Stimulated activated CD8-positive, alpha-beta memory T cell treated with anti-CD3 and anti-CD28 coated beads, Interleukin-7, amount 100 ng/mL, for 4 hours (primary cell): Measurements from ENCODE around the gene MUC22.
"Not testable (repeated sequence)": the region's sequence is repeated elsewhere in the genome, so short reads cannot be mapped to it uniquely, and the experiment has no call there.

Source experiments
- DNase-seq, 2 donors: peaks; one replicate each; pipeline ENCODE4 v3.0.0-alpha.2; 2020; ENCODE audit warnings: low read depth in 2 of 2

The MUC22 gene

GRCh38 chr6:30998785-30999184, 11.5 kb upstream of the MUC22 start:
- no peak for DNase-seq

- DNase-seq: not testable (repeated sequence)
Observed at GRCh38 chr6:31000067-31000860, 10.0 kb upstream of the MUC22 start.

- DNase-seq: no peak
Observed at GRCh38 chr6:31001281-31001888, 8.9 kb upstream of the MUC22 start.

- no peak for DNase-seq
Observed at GRCh38 chr6:31002471-31002870, 7.8 kb upstream of the MUC22 start.

- DNase-seq: no peak
Observed at GRCh38 chr6:31004794-31005193, 5.5 kb upstream of the MUC22 start.

GRCh38 chr6:31005249-31006020, 4.8 kb upstream of the MUC22 start:
- DNase-seq: no peak

- no peak for DNase-seq
Observed at GRCh38 chr6:31007694-31008093, 2.6 kb upstream of the MUC22 start.

- no peak for DNase-seq
Observed at GRCh38 chr6:31008165-31008564, 2.1 kb upstream of the MUC22 start.

GRCh38 chr6:31009731-31010130, 543 bp upstream of the MUC22 start:
- DNase-seq: no peak

GRCh38 chr6:31011153-31011552, 879 bp downstream of the MUC22 start:
- no peak for DNase-seq

GRCh38 chr6:31016659-31017299, 6.5 kb downstream of the MUC22 start:
- DNase-seq: no peak

GRCh38 chr6:31017436-31017835, 7.2 kb downstream of the MUC22 start:
- not testable (repeated sequence) for DNase-seq

- DNase-seq: no peak
Observed at GRCh38 chr6:31020057-31020456, 9.8 kb downstream of the MUC22 start.

- DNase-seq: not testable (repeated sequence)
Observed at GRCh38 chr6:31020631-31021255, 10.5 kb downstream of the MUC22 start.

GRCh38 chr6:31021705-31022531, 11.6 kb downstream of the MUC22 start:
- DNase-seq: not testable (repeated sequence)

GRCh38 chr6:31025595-31025994, 15.3 kb downstream of the MUC22 start:
- DNase-seq: no peak

GRCh38 chr6:31031095-31031494, 20.8 kb downstream of the MUC22 start:
- no peak for DNase-seq

- no peak for DNase-seq
Observed at GRCh38 chr6:31033075-31033474, 22.8 kb downstream of the MUC22 start.

GRCh38 chr6:31035862-31036497, 25.7 kb downstream of the MUC22 start:
- DNase-seq: no peak

- no peak for DNase-seq
Observed at GRCh38 chr6:31037169-31037568, 26.9 kb downstream of the MUC22 start.
